Caco-2 (cell line): ENCODE measurements around the gene BLTP2. TPM values are rescaled to one million over a fixed set of nuclear protein-coding genes. Genes with fewer than 3 reads are reported as not detected.
"Not testable (repeated sequence)": the region's sequence is repeated elsewhere in the genome, so short reads cannot be mapped to it uniquely, and the experiment has no call there.

Experiments
- BruUV-seq: library from RNA; stranded (reverse); fragments of 400-500 nt; replicated peaks from 2 replicates; lab custom pipeline; 2021; lab: Mats Ljungman, UMichigan
- CTCF ChIA-PET: fragments of 300-600 bp; sonication (Branson Sonifier 250); formaldehyde crosslinking; loops from one replicate; lab custom pipeline; 2022; ENCODE audit warnings: antibody characterized with exemption; lab: Charles Lee
- POLR2A ChIA-PET: fragments of 300-600 bp; sonication (Branson Sonifier 250); formaldehyde crosslinking; loops from one replicate; lab custom pipeline; 2022; ENCODE audit warnings: antibody characterized with exemption; lab: Charles Lee
- DNase-seq, 2 experiments: peaks; one replicate each; pipeline versions ENCODE4 v3.0.0 to v3.0.0-alpha.2; 2020 to 2022
- H3K27me3 ChIP-seq: replicated peaks from 2 replicates; pipeline ENCODE4 v1.6.0; 2011; ENCODE audit warnings: low read length; ENCODE audit not compliant: control insufficient read depth, insufficient read depth
- H3K36me3 ChIP-seq: 2 replicates; pipeline ENCODE4 v1.5.1; 2011; ENCODE audit warnings: low read length; ENCODE audit not compliant: control insufficient read depth, insufficient read depth
- H3K4me1 ChIP-seq: fragments of 250-450 bp; sonication (Bioruptor Pico); 2 replicates; pipeline ENCODE4 v1.5.1; 2020; ENCODE audit warnings: mild to moderate bottlenecking
- H3K4me3 ChIP-seq: 2 replicates; pipeline ENCODE4 v1.5.1; 2011; ENCODE audit warnings: low read depth, mild to moderate bottlenecking, control low read depth, low read length
- H3K9me3 ChIP-seq: fragments of 250-450 bp; sonication (Bioruptor Pico); 2 replicates; pipeline ENCODE4 v1.5.1; 2020; ENCODE audit warnings: mild to moderate bottlenecking, moderate library complexity
- H3K27ac Mint-ChIP-seq: one replicate; pipeline ENCODE4 v1.8.0; 2022; ENCODE audit warnings: mixed read lengths; ENCODE audit not compliant: unreplicated experiment
- H3K27me3 Mint-ChIP-seq: one replicate; pipeline ENCODE4 v1.8.0; 2022; ENCODE audit warnings: mixed read lengths; ENCODE audit not compliant: insufficient read depth, unreplicated experiment
- H3K36me3 Mint-ChIP-seq: one replicate; pipeline ENCODE4 v1.8.0; 2022; ENCODE audit warnings: mild to moderate bottlenecking, mixed read lengths; ENCODE audit not compliant: insufficient read depth, unreplicated experiment
- H3K4me1 Mint-ChIP-seq: one replicate; pipeline ENCODE4 v1.8.0; 2022; ENCODE audit warnings: low read depth, mixed read lengths; ENCODE audit not compliant: unreplicated experiment
- H3K4me3 Mint-ChIP-seq: one replicate; pipeline ENCODE4 v1.8.0; 2022; ENCODE audit warnings: mild to moderate bottlenecking, moderate library complexity, mixed read lengths; ENCODE audit not compliant: unreplicated experiment
- H3K9me3 Mint-ChIP-seq: one replicate; pipeline ENCODE4 v1.8.0; 2022; ENCODE audit warnings: mixed read lengths; ENCODE audit not compliant: unreplicated experiment
- intact Hi-C: fragments of 100-400 bp; cut with micrococcal nuclease; formaldehyde crosslinking; loops from one replicate; pipeline ENCODE4 v1.10.0; 2022; ENCODE audit not compliant: unreplicated experiment
- total RNA-seq: library from RNA; stranded (reverse); gene quantifications from 2 replicates; pipeline ENCODE4 v1.2.3, GENCODE V29; 2022
- TF ChIP-seq, protein P1 (sequence below), 2 experiments: fragments of 200-600 bp in 1 of 2; IDR thresholded peaks; 1 replicate in 1 of 2; 2 replicates in 1 of 2; pipeline versions ENCODE4 v1.5.1 to v1.8.0; 2011 to 2022; ENCODE audit warnings: antibody characterized with exemption in 1 of 2, control low read depth in 1 of 2, inconsistent platforms in 1 of 2, low read depth in 1 of 2, low read length in 1 of 2, mild to moderate bottlenecking in 1 of 2, moderate library complexity in 1 of 2; ENCODE audit not compliant: insufficient read depth in 1 of 2, severe bottlenecking in 1 of 2, unreplicated experiment in 1 of 2

BLTP2 gene
- total RNA-seq, 1 experiment from 2014 or later: 154 TPM

DNA sequence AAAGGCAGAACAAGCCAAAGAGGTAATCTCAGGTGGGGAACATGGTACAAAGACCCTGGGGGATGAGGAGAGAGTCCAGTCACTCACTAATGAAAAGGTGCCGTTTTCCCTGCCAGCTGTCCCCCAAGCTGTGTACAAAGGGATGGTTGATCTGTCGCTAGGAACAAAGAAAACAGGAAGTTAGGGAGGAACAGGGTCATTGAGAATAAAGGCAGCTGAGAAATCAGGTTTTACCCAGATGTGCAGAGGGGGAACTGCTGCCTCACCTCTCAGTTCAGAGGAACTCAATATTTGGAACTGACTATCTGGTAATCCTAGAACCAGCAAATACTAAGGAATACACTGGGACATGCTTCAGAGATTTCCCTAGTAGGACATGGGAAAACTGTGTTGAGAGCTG lies 32.4 kb downstream of the BLTP2 start:
- no peak overlapping the region for H3K27ac Mint-ChIP-seq
- intact Hi-C loops: loop anchor here (2.0 kb wide), 1 partner anchor 64 kb away; no protein-coding TSS in a partner anchor
- TF ChIP-seq, protein P1, sequence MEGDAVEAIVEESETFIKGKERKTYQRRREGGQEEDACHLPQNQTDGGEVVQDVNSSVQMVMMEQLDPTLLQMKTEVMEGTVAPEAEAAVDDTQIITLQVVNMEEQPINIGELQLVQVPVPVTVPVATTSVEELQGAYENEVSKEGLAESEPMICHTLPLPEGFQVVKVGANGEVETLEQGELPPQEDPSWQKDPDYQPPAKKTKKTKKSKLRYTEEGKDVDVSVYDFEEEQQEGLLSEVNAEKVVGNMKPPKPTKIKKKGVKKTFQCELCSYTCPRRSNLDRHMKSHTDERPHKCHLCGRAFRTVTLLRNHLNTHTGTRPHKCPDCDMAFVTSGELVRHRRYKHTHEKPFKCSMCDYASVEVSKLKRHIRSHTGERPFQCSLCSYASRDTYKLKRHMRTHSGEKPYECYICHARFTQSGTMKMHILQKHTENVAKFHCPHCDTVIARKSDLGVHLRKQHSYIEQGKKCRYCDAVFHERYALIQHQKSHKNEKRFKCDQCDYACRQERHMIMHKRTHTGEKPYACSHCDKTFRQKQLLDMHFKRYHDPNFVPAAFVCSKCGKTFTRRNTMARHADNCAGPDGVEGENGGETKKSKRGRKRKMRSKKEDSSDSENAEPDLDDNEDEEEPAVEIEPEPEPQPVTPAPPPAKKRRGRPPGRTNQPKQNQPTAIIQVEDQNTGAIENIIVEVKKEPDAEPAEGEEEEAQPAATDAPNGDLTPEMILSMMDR (IDR thresholded peaks at IDR 0.05; ENCODE audit: insufficient read depth in 1 of 2, low read depth in 1 of 2, low read length in 1 of 2, severe bottlenecking in 1 of 2, unreplicated experiment in 1 of 2): no peak
- H3K27me3 ChIP-seq: no peaks in the 10 kb centered on the region
- H3K4me3 Mint-ChIP-seq: no peak overlapping the region
- peaks cover 50% of the 10 kb centered on the region for H3K36me3 Mint-ChIP-seq
- H3K27me3 Mint-ChIP-seq: no peaks in the 10 kb centered on the region
- H3K4me1 ChIP-seq: no peaks in the 10 kb centered on the region
- peaks cover 9% of the 10 kb centered on the region for H3K4me1 Mint-ChIP-seq
- H3K4me3 ChIP-seq: no peak overlapping the region
- H3K9me3 ChIP-seq: no peaks in the 10 kb centered on the region
- CTCF ChIA-PET: interaction anchor here (0.6 to 1.4 kb wide), 3 partner anchors 13 to 723 kb away, joined by 3 read pairs; no protein-coding TSS in a partner anchor
- no peak for DNase-seq
- no TSS peak for BruUV-seq
- POLR2A ChIA-PET: no interaction called here
- H3K9me3 Mint-ChIP-seq: no peaks in the 10 kb centered on the region
- H3K36me3 ChIP-seq: peaks cover 2% of the 10 kb centered on the region; the same call in 1 of the 2 replicates

DNA sequence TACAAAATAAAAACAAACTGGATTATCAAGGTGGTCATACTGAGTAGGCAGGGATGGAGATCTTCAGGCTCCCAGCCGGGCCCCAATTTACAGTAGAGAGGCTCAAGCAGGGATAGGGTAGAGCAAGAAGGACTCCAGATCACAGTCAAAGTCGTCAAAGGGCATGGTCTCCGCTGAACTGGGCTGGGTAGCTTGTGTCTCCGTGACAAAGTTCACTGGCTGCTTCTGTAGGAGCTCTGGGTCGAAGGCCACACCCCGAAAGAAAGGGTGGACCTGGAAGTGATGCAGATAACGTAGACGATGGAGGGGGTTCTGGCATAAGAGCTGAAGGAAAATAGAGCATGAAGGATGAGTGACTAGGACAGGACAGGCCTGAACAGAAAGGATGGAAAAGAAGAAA lies 34.6 kb downstream of the BLTP2 start:
- POLR2A ChIA-PET: interaction anchor here (0.6 kb wide), 1 partner anchor 25 kb away, joined by 4 read pairs; no protein-coding TSS in a partner anchor
- Mint-ChIP-seq H3K36me3 (peaks cover 38% of the 10 kb centered on the region), H3K9me3 (no peaks in the 10 kb centered on the region), H3K4me3 (no peak overlapping the region), H3K27me3 (no peaks in the 10 kb centered on the region), H3K4me1 (peaks cover 9% of the 10 kb centered on the region), H3K27ac (no peak overlapping the region)
- CTCF ChIA-PET: no interaction called here
- no TSS peak for BruUV-seq
- TF ChIP-seq, protein P1 (IDR thresholded peaks at IDR 0.05; ENCODE audit: insufficient read depth in 1 of 2, low read depth in 1 of 2, low read length in 1 of 2, severe bottlenecking in 1 of 2, unreplicated experiment in 1 of 2): no peak
- Histone ChIP-seq H3K27me3 (no peaks in the 10 kb centered on the region), H3K36me3 (peaks cover 2% of the 10 kb centered on the region; the same call in 1 of the 2 replicates), H3K4me3 (no peak overlapping the region), H3K9me3 (no peaks in the 10 kb centered on the region), H3K4me1 (no peaks in the 10 kb centered on the region; the same call in 1 of the 2 replicates)
- DNase-seq: no peak
- intact Hi-C loops: no loop called here

DNA sequence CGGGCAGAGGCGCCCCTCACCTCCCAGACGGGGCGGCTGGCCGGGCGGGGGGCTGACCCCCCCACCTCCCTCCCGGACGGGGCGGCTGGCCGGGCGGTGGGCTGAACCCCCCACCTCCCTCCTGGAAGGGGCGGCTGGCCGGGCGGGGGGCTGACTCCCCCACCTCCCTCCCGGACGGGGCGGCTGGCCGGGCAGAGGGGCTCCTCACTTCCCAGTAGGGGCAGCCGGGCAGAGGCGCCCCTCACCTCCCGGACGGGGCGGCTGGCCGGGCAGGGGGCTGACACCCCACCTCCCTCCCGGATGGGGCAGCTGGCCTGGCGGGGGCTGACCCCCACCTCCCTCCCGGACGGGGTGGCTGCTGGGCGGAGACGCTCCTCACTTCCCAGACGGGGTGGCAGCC lies 40.9 kb downstream of the BLTP2 start:
- H3K4me3 ChIP-seq, H3K27me3 ChIP-seq, H3K36me3 ChIP-seq, POLR2A ChIA-PET, CTCF ChIA-PET, intact Hi-C loops, H3K27me3 Mint-ChIP-seq, BruUV-seq, H3K4me1 ChIP-seq, H3K27ac Mint-ChIP-seq, DNase-seq, H3K4me3 Mint-ChIP-seq, H3K9me3 ChIP-seq, H3K9me3 Mint-ChIP-seq: not testable (repeated sequence)
- peaks cover 11% of the 10 kb centered on the region for H3K4me1 Mint-ChIP-seq
- peaks cover 21% of the 10 kb centered on the region for H3K36me3 Mint-ChIP-seq
